HL-60 (cell line): ENCODE results near the gene FAM78A.

ENCODE experiments used
- GABPA ChIP-seq: IDR thresholded peaks from 2 replicates; pipeline ENCODE4 v1.6.1; 2012; ENCODE audit warnings: low read depth
- POLR2AphosphoS5 ChIP-seq: IDR thresholded peaks from 2 replicates; pipeline ENCODE4 v1.6.1; 2012; ENCODE audit warnings: low read depth
- TF ChIP-seq, protein P1 (sequence below): IDR thresholded peaks from one replicate; pipeline ENCODE4 v1.5.1; 2011; ENCODE audit warnings: low read length, control low read depth, inconsistent platforms; ENCODE audit not compliant: insufficient read depth
- TF ChIP-seq, protein P2 (sequence below): IDR thresholded peaks from 2 replicates; pipeline ENCODE4 v1.6.1; 2012; ENCODE audit warnings: low read depth; ENCODE audit not compliant: insufficient replicate concordance

DNA sequence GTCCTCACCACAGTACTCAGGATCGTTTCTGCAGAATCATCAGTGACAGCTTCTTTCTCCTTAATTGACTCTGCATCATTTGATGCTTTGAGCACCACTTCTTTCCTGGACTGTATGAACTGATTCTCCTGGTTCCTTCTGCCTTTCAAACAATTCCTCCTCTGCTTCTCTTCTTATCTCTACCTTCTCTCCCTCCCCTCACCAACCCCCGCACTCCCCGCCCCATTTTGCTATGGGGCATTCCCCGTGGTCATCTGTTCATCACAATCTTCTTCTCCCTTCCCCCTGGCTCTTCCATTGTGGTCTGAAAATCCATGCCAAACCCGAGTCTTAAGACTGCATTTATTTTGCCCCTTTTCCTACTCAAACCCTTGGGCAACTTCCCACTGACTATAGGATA lies 57.9 kb downstream of the FAM78A start:
- TF ChIP-seq, protein P1, sequence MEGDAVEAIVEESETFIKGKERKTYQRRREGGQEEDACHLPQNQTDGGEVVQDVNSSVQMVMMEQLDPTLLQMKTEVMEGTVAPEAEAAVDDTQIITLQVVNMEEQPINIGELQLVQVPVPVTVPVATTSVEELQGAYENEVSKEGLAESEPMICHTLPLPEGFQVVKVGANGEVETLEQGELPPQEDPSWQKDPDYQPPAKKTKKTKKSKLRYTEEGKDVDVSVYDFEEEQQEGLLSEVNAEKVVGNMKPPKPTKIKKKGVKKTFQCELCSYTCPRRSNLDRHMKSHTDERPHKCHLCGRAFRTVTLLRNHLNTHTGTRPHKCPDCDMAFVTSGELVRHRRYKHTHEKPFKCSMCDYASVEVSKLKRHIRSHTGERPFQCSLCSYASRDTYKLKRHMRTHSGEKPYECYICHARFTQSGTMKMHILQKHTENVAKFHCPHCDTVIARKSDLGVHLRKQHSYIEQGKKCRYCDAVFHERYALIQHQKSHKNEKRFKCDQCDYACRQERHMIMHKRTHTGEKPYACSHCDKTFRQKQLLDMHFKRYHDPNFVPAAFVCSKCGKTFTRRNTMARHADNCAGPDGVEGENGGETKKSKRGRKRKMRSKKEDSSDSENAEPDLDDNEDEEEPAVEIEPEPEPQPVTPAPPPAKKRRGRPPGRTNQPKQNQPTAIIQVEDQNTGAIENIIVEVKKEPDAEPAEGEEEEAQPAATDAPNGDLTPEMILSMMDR = no peak
- TF ChIP-seq POLR2AphosphoS5 (no peak), GABPA (no peak)
- TF ChIP-seq, protein P2, sequence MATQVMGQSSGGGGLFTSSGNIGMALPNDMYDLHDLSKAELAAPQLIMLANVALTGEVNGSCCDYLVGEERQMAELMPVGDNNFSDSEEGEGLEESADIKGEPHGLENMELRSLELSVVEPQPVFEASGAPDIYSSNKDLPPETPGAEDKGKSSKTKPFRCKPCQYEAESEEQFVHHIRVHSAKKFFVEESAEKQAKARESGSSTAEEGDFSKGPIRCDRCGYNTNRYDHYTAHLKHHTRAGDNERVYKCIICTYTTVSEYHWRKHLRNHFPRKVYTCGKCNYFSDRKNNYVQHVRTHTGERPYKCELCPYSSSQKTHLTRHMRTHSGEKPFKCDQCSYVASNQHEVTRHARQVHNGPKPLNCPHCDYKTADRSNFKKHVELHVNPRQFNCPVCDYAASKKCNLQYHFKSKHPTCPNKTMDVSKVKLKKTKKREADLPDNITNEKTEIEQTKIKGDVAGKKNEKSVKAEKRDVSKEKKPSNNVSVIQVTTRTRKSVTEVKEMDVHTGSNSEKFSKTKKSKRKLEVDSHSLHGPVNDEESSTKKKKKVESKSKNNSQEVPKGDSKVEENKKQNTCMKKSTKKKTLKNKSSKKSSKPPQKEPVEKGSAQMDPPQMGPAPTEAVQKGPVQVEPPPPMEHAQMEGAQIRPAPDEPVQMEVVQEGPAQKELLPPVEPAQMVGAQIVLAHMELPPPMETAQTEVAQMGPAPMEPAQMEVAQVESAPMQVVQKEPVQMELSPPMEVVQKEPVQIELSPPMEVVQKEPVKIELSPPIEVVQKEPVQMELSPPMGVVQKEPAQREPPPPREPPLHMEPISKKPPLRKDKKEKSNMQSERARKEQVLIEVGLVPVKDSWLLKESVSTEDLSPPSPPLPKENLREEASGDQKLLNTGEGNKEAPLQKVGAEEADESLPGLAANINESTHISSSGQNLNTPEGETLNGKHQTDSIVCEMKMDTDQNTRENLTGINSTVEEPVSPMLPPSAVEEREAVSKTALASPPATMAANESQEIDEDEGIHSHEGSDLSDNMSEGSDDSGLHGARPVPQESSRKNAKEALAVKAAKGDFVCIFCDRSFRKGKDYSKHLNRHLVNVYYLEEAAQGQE = no peak
